Dermis blood vessel endothelial cell (primary cell): ENCODE measurements around the gene NUP98. TPM values are rescaled to one million over a fixed set of nuclear protein-coding genes. Genes with fewer than 3 reads are reported as not detected.

Source experiments
- DNase-seq: peaks from one replicate; pipeline ENCODE4 v3.0.0; 2010
- total RNA-seq: library from RNA; depleted of rRNA; stranded (reverse); fragments of >200 nt; gene quantifications from 2 replicates; pipeline ENCODE4 v1.2.3, GENCODE V29; 2014

NUP98 gene
- 110 and 151 TPM in 2 replicates for total RNA-seq

DNA sequence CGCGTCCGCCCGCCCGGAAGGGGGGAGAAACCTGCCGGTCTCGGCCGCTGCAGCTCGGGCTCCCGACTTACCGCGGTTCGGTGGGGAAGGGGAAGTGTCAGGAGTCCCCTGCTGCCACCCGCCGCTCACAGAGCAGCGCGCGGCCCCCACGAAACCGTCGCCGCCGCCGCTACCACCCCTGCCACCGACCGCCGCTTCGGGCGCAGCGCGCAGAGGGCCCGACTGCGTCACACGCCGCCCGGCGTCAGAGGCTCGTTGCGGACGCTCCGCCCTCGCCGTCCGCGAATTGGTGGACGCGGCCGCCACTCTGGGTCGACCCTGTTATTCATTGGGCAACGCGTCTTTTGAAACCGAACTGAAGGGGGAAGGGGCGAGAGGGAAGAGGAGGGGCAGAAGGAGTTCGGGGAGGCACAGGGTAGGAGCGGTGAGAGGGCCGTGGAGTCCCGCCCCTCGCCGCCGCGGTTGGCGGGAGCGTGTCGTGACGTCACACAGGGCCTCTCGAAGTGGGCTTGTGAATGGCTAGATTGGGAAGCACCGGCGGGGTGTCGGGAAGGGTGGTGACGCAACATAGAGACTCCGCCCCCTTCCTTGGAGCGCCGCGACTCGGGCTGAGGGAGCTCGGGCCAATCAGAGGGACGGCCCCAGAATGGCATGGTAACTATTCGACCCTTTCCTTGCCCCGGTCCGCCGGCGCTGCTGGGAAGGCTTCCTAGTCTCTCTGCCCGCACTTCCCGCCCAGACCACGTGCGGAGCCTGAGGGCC lies at the start of gene NUP98:
Gene NUP98, minus strand, starts transcription at position 226 of the 762 bp plus-strand sequence. CDS start 15,437 bp downstream, outside the sequence.
- DNase-seq, result peak; percentile 100

DNA sequence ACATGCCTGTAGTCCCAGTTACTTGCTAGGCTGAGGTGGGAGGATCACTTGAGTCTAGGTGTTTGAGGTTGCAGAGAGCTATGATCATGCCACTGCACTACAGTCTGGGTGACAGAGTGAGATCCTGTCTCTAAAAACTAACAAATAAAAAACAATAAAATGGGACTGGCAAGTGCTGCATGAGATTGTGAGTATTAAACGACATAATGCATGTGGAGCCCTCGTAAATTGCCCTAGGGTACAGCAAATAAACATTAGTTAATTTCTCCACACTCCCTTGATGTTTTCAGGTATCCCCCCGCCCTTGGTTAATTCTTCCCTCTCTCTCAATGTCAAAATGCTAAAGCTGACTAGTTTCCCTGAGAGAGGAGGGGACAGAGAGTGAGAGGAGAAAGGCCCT lies 48.3 kb upstream of the NUP98 start:
- no peak for DNase-seq

DNA sequence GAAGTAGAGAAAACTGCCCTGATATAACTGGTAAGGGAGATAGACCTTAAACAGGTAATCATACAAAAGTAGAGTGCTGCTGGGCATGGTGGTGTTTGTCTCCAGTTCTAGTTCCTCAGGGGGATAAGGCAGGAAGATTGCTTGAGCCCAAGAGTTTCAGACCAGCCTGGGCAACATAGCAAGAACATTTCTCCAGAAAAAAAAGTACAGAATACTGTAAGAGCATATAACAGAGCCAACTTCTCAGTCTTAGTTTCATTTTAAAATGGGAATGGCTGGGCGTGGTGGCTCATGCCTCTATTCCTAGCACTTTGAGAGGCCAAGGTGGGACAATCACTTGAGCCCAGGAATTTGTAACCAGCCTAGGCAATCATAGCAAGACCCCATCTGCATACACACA lies 47.9 kb upstream of the NUP98 start:
- no peak for DNase-seq

DNA sequence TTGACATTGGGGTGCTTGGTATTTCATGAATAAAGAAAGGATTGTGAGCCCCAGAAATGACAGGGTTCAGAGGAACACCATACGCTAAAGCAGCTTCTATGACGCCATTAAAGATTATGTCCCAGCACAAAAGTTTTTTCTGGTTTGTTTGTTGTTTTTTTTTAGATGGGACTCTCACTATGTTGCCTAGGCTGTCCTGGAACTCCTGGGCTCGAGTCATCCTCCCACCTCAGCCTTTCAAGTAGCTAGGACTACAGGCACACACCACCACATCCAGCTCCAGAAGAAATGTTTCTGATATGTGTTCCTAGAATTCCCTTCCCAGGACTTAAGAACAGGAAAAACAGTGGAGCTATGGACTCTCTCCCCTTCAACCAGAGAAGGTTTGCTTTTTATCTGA lies 46.0 kb upstream of the NUP98 start:
- no peak for DNase-seq

DNA sequence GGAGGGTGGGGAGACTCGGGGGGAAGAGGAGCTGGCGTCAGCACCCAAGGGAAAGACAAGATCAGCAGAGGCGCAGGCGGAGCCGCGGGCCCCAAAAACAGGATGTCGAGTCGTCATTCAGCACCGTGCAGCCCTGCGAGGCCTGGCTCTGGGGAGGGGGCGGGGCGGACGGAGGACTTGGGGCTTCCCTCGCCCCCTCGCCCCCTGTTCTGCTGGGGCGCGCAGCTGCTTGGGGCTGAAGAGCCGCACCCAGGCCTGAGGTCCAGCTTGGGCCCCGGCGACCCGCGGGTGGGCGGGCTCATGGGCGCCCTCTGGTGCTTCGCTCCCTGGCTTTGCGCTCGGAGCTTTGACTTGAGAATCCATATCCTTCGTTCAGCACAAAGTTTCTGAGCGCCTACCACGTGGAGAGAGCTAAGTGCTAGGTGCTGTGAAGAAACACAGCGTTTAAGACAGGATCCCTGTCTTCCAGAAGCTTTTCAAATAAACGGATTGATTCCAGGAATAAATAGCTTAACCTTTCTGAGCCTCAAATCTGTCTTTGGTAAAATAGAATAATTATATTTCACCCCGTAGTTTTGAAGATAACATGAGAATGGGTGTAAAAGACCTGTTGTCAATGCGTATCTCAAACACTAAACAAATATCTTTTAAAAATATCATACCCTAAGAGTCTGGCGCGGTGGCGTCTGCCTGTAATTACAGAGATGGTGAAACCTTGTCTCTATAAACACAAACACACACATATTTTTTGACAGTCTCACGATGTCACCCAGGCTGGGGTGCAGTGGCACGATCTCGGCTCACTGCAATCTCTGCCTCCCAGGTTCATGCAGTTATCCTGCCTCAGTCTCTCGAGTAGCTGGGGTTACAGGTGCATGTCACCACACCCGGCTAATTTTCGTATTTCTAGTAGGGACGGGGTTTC lies 44.3 kb upstream of the NUP98 start:
- DNase-seq, result peak; percentile 92

DNA sequence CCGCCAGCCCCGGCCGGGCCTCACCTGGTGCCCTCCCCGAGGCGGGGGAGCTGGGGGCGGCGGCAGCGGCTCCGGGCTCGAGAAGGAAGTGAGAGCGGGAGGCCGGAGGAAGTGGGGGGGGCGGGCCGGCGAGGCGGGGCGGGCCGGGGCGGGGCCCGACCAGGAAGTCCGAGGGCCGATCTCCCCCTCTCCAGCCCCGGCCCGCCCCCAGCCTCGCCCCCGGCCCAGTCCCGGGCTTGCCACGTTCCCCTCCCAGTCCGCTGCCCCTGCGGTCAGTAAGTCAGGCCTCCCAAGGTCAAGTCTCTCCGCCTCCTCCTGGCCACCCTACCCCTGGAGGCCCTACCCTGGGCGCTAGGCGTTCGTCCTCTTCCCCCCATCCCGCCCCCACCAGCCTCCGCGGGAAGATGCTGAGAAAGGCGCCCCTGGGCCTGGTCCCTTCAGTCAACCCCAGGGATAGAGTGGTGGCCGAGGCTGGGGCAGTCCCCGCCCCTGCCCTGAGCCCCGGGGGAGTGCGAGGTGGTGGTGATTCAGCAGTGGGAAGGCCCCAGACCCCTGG lies 43.6 kb upstream of the NUP98 start, which contains the start of gene RHOG:
Gene RHOG, minus strand, starts transcription at position 90 of the 556 bp plus-strand sequence. CDS start 12,821 bp downstream, outside the sequence.
- peak; percentile 73 for DNase-seq

DNA sequence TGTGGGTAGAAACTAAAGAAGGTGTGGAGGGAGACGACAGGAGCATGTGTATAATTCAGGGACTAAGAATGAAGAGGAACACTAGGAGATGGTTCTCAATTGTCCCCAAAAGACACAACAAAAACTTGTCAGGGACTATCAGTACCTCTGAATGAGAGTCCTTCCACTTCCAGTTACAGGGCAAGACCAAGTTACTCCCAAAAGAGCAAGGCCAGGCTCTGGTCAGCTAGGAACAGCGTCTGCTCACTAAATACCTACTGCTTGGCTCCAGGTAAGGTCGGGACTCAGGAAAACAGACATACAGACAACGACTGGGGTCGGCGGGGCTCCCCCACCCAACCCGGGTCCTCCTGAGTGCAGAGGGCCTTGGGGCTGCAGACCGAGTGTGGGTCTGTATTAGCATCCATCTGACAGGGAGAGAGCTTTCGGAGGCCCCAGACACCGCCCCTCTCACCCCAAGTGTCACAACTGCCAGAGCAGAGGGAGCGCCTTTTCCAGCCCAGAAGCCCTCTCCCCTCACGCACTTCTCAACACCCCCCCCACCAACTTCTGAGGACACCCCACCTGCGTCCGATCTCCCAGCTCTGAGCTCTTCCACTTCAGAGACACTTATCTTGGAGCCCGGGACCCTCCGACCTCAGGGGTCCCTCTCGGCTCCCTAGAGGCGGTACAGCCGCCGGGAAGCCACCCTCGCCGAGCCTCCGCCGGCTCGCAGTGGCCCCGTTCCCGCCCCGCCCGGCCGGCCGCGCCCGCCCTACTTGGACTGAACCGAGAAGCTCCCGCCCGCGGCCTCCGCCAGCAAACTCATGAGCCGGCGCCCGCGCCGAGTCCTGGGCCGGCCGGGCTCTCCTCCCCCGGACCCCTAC lies 42.9 kb upstream of the NUP98 start:
- peak; percentile 21 for DNase-seq

DNA sequence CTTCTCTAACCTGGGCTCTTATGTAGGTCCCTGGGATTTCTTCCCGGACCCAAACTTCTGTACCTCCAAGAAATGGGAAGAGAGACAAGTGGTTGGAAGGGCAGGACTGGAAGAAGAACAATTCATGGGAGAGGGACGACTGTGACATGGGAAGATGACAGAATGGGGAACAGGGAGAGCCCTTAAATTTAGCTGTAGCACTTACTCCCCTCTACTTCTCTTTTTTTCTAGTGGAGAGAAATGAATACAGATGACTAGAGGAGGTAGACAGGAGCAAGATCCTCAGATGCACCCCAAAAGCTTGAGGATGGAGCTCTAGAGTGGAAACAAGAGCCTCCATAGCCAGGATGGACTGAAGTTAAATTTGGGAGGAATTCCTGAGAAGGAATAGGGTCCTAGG lies 41.1 kb upstream of the NUP98 start:
- no peak for DNase-seq

DNA sequence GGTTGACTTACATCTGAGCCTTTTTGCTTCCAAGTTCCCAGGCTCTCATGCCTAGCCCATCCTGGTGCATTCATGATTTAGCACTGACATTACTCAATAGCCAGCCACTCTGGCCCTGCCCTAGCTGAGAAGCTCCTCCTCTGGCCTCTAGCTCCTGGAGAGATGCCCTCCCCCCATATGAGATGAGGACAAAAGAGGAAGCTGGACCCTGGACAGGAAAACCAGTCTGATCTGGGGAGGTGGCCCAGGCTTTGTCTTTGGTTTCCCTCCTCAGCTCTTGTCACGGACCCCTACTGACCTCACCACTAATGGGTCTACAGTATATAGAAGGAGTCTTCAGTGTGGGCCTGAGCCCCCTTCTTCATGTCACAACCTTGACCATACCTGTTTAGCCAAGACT lies 40.4 kb upstream of the NUP98 start:
- DNase-seq, result peak; percentile 48

DNA sequence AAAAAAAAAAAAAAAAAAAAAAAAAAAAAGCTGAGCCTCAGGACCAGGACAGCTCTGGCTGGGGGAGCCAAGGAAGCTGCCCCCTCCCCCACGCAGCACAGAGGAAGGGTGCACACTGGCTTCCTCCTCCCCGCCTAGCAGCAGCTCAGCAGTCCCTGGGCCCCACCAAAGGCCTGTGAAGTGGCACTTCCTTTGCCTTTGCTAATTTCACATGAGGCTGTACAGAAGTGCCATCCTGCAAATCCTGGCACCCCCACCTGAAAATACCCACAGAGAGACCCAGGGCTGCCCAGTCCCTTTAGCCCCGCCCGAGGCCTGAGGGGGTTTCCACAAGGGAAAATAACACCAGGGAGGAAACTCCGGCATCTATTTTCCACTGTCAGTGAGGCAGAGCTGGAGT lies 39.5 kb upstream of the NUP98 start:
- no peak for DNase-seq

DNA sequence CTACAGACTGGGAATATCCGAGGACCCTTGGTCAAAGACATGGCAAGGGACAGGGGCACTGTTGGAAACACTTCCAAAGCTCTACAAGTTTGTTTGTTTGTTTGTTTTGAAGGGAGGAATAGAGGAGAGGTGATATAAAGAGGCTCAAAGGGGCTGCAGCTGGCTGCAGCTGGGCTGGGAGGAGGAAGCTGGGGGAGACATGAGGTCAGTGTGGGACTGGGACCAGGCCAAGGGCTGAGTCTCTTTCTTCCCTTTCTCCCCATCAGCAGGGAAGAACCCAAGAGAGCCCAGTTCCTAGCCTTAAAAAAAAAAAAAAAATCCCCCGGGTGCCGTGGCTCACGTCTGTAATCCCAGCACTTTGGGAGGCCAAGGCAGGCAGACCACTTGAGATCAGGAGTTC lies 38.4 kb upstream of the NUP98 start:
- no peak for DNase-seq

DNA sequence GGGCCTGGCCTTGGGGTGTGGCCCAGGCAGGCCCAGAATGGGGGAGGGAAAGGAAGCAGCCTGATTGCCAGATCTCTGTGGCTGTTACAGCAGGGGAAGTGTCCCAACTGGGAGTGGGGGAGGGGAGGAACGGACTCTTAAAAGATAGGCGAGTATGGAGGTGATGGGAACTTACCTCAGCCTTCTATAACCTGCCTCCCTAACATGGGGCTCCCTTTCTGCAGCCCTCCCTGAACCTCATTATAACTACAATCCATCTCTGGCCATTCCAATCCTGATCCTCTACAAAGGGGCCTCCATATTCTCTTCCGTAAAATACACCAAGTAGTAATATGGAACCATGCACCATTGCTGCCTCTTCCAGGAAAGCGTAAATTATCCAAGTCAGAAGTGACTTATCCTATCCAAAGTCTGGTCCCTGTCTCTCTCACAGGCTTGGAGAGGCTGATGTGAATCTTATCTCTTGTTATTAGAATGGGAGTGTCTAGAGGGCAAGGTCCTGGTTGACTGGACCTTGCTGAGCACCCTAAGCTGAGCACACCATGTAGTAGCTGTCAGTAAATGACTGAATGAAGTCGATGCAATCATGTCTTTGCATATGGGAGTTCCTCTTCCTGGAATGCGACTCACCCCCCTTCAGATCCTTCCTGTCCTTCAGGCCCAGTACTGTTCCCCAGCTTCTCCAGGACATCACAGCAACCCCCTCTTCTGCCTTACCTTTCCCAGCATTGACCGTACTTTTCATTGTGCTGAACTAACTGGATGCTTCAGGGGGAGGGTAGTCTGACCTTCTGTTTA lies 37.5 kb upstream of the NUP98 start:
- peak; percentile 48 for DNase-seq

DNA sequence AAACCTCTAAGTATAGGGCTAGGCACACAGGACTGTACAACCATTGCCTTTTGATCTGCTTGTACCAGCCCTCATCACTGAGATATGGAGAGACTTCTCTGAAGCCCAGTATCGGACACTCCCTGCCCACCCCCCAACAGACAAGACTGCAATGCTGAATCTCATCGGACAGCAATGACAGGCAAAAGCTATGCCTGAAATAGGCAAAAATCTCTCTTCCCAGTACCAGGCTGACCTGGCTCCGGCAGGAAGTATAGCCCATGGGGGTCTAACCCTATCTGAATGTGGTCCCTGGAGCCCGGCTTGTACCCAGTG lies 37.0 kb upstream of the NUP98 start:
- no peak for DNase-seq

DNA sequence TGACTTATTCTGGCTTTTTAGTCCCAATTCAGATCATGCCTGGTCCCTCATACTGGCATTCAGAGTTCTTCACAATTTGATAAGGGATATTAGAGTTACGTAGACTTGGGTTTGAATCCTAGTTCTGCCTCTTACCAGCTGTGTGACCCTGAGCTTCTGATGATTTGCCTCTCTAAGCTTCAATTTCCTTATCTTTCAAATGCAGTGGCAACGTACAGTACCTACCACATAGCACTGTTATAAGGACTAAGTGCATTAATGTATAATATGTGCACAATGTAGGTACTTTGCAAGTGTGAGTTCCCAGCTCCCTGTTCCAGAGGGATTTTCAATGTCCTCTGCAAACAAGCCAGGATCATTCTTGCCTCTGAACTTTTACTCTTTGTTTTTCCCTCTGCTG lies 36.1 kb upstream of the NUP98 start:
- DNase-seq, result no peak

DNA sequence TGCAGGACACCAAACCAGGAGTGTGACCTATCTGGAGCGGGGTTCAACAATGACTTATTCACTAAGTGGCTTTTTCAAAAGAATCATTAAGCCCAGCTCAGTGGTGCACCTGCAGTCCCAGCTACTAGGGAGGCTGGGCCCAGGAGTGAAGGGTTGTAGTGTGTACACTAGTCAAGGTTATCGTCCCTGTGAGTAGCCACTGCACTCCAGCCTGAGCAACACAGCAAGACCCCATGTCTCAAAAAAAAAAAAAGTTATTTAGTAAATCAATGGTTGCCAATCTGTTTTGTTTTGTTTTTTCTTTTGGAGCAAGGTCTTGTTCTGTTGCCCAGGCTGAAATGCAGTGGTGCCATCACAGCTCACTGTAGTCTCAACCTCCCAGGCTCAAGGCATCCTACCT lies 35.5 kb upstream of the NUP98 start:
- DNase-seq, result no peak

DNA sequence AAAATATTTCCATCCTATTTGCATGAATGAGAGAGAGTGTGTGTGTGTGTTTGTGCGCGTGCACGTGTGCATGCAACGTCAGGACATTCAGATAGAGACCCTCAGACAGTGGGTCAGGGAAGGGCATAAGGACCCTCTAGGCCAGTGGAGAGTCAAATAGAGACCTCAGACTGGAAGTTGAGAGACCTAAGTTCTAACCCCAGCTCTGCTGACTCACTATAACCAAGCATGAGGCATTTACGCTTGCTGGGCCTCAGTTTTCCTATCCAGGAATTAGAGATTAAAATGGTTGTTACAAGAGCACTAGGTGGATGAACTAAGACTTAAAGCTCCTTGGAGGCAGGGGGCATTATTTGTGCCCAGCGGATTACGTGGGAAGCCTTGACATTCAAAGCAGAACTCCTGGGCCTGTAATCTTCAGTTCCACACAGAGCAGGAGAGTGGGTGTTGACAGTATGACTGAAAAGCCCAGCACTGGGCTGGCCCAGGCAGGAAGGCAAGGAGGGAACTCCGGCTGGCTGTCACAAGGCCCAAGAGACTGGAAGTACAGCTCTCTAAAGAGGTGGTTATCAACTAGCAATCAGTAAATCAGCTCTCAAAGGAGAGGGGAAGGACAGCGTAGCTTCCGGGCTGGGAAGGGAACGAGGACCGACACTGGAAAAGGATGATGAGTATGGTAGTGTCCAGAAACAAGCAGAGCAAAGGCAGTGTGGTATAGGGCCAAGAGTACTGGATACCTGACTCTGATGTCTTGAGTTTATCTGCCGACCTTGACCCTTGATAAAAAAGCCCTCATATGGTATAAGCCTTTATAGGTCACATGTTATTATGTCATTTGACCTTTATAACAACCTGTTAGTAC lies 34.3 kb upstream of the NUP98 start:
- DNase-seq, result no peak

DNA sequence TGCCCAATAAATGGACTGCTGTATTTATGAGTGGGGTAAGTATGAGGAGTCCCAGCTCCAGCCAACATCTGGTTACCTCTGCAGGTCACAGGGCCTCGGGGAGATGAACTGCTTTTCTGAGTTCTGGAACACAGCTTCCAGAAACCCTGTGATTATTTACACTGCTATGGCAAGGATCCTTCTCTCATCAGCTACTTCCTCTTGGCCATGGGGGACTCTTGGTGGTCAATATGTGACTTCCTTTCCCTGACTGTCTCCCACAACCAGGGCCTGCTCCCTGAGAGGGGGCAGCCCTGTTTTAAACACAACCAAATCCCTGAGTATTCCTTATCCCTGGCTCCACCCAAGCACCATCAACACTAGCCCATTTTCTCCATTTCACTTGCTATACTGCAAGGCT lies 33.4 kb upstream of the NUP98 start:
- no peak for DNase-seq

DNA sequence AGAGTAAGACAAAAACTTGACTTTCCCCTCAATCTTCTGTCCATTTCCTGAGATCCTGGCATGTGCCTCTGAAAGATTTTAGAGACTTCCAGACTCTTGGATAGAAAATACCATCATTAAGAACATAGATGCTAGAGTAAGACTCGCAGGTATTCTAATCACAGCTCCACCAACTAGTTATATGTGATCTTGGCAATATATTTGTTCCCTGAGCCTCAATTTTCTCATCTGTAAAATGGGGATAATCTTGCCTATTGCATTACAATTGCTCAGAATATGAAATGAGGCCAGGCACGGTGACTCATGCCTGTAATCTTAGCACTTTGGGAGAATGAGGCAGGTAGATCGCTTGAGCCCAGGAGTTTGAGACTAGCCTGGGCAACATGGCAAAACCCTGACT lies 32.7 kb upstream of the NUP98 start:
- DNase-seq, result no peak

DNA sequence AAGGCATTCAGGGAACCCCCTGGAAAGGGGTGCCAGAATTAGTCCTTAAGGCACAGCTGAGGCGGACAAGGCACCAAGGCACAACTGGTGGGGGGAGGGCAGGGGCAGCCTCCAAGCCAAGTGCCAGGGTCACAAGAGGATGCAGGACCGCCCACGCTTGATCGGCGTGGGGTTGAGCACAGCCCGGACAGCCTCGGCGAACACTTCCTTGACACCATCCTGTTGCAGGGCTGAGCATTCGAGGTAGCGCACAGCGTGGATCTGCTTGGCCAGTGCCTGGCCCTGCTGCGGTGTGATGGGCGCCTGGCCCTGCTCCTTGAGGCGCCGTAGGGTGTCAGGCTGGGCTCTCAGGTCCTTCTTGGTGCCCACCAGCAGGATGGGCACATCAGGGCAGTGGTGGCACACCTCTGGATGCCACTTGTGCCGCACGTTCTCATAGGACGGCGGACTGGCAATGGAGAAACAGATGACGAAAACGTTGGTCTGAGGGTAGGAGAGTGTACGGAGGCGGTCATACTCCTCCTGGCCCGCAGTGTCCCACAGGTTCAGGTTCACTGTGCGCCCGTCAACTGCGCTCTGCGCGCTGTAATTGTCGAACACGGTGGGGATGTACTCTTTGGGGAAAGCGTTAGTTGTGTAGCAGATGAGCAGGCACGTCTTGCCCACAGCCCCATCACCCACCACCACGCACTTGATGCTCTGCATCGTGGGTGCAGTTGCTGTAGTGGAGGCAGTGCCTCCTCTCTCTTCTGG lies 30.3 kb upstream of the NUP98 start:
- no peak for DNase-seq

DNA sequence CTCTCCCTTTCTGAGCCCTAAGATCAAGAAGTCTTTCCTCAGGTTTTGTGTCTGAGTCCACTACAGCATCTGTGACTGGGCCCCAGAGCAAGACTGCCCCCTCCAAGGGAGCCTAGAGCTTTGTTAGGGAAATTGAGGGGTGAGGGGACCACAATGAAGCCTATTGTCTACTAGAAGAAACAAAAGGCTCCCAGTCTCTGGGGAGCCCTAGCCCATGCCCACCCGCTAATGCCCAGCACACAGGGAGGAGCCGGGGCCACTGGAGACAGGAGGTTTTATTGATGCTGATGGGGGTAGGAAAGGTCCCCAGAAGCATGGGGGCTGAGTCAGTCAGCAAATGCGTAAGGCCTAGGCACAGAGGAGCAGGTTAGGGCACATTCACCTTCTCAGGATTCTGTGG lies 29.4 kb upstream of the NUP98 start:
- no peak for DNase-seq
